GM13976 (cell line): ENCODE results near the gene VGLL1.
A peak's percentile ranks its signal among the peaks of the same experiment; 100 is the strongest.

Experiments
- DNase-seq: peaks from one replicate; pipeline ENCODE4 v3.0.0; 2012; ENCODE audit warnings: low spot score
- CTCF ChIP-seq: IDR thresholded peaks from 2 replicates; pipeline ENCODE4 v1.5.1; 2012; ENCODE audit warnings: borderline replicate concordance, mild to moderate bottlenecking; ENCODE audit not compliant: insufficient read depth; ENCODE audit errors: extremely low read depth, missing control alignments, control extremely low read depth
- in situ Hi-C: fragments of 300-500 bp; cut with MboI; formaldehyde crosslinking; loops from one replicate; pipeline ENCODE4 v1.12.0; 2022; ENCODE audit warnings: low sequenced_read_pairs, mixed read lengths, inconsistent platforms; ENCODE audit not compliant: unreplicated experiment

VGLL1 gene

GRCh38 chrX:136496764-136497555 is 35.1 kb upstream of the VGLL1 start:
- in situ Hi-C loops: no loop called here

GRCh38 chrX:136497556-136498052 is 34.4 kb upstream of the VGLL1 start, which contains the start of gene HTATSF1:
Gene HTATSF1 (plus strand): TSS chrX:136497592. CDS start chrX:136497685, 93 bp downstream.
- no peak for DNase-seq
- TF ChIP-seq CTCF: no peak
- in situ Hi-C loops: no loop called here

More at GRCh38 chrX:136496764-136497555, 35.1 kb upstream of the VGLL1 start:
- DNase-seq: peak; percentile 79
- TF ChIP-seq CTCF: no peak

GRCh38 chrX:136519069-136519468 is 12.9 kb upstream of the VGLL1 start:
- DNase-seq: no peak
- TF ChIP-seq CTCF: no peak
- in situ Hi-C loops: no loop called here

GRCh38 chrX:136523770-136524169 is 8.2 kb upstream of the VGLL1 start:
- in situ Hi-C loops: no loop called here
- TF ChIP-seq CTCF: no peak
- no peak for DNase-seq

- no peak for TF ChIP-seq CTCF
- in situ Hi-C loops: no loop called here
- no peak for DNase-seq
Measured at GRCh38 chrX:136525738-136526606, 6.0 kb upstream of the VGLL1 start.

GRCh38 chrX:136528645-136529315 is 3.2 kb upstream of the VGLL1 start:
- in situ Hi-C loops: no loop called here
- no peak for TF ChIP-seq CTCF
- DNase-seq: no peak
